Spleen (tissue), 7 donors: Measurements from ENCODE around the gene ARHGAP6.

Source experiments
- CTCF ChIP-seq, 11 experiments: fragments of 200-600 bp in 7 of 11; fragments of 450-650 bp in 4 of 11; sonication (generic) in 4 of 11; IDR thresholded peaks in 8 of 11; conservative IDR thresholded peaks in 3 of 11; 1 replicate in 7 of 11; 2 replicates in 4 of 11; pipeline versions ENCODE4 v1.4.0 to v1.8.0; 2016 to 2021; ENCODE audit warnings: antibody characterized with exemption in 11 of 11, inconsistent platforms in 4 of 11, mild to moderate bottlenecking in 1 of 11
- POLR2A ChIP-seq, 3 donors: fragments of 450-650 bp; IDR thresholded peaks; one replicate each; pipeline ENCODE4 v1.5.1; 2017; ENCODE audit warnings: antibody characterized with exemption in 3 of 3, mild to moderate bottlenecking in 1 of 3
- POLR2AphosphoS5 ChIP-seq, 3 donors: sonication (generic); formaldehyde crosslinking; IDR thresholded peaks; one replicate each; pipeline ENCODE4 v1.5.1; 2017; ENCODE audit warnings: antibody characterized with exemption in 3 of 3
- donor health status: DM: no; HTN: no; CAD: no; lungs with moderate emphysema.
- donor health status: DM: no; HTN: no; CAD: no.
- donor health status: DM: no; HTN: no; CAD: no.

GRCh38 chrX:11472879-11473278, 192.8 kb downstream of the ARHGAP6 start:
- TF ChIP-seq CTCF (IDR thresholded peaks at IDR 0.05 in 8 of 11, conservative IDR thresholded peaks at IDR 0.05 in 3 of 11) (no peak), POLR2AphosphoS5 (IDR thresholded peaks at IDR 0.05) (no peak), POLR2A (IDR thresholded peaks at IDR 0.05) (no peak)
